ENCODE measurements around the gene GFPT1.

DNA sequence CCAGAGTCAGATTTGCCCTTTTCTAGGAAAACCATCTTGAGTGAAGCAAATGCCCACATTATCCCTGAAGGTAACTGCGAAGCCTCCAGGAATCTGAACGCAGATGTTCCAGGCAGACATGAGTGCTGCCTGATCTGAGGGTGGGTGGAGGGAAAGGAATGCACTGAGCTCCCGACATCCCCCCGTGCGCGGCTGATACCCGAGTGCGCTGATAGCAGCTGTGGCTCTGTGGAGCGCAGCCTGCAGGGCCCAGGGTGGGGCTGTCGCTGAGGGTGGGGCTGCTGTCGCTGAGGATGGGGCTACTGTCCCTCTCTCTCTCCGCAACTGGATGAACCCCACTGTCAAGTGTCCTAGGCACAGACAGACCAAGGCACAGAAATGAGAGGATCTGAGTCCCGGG is 82.4 kb downstream of the GFPT1 start:
- no peak for TF ChIP-seq CTCF (IDR thresholded peaks at IDR 0.05; ENCODE audit: low read depth, low read length, missing input control)
- TF ChIP-seq RAD21 (IDR thresholded peaks at IDR 0.05) = no peak
- no peak for TF ChIP-seq RXRA (IDR thresholded peaks at IDR 0.05)
- TF ChIP-seq SP1 (IDR thresholded peaks at IDR 0.05) = no peak
- no peak for TF ChIP-seq REST (IDR thresholded peaks at IDR 0.05)
- no peak for TF ChIP-seq YY1 (IDR thresholded peaks at IDR 0.05)
- TF ChIP-seq JUND (IDR thresholded peaks at IDR 0.05) = no peak
- TF ChIP-seq ATF3 (IDR thresholded peaks at IDR 0.05) = no peak
- no peak for TF ChIP-seq EGR1 (IDR thresholded peaks at IDR 0.05; ENCODE audit: low read depth in 2 of 2)
- TF ChIP-seq, protein P1, sequence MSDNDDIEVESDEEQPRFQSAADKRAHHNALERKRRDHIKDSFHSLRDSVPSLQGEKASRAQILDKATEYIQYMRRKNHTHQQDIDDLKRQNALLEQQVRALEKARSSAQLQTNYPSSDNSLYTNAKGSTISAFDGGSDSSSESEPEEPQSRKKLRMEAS (IDR thresholded peaks at IDR 0.05) = no peak
- no peak for TF ChIP-seq FOXA2 (IDR thresholded peaks at IDR 0.05)
- TF ChIP-seq FOXA1 (IDR thresholded peaks at IDR 0.05) = no peak
- no peak for TF ChIP-seq GABPA (IDR thresholded peaks at IDR 0.05 in 1 of 2, conservative IDR thresholded peaks at IDR 0.05 in 1 of 2)
- TF ChIP-seq TAF1 (conservative IDR thresholded peaks at IDR 0.05) = no peak

Measured in liver (tissue), 3 donors.